ENCODE data around the gene LY86. TPM values are rescaled to one million over a fixed set of nuclear protein-coding genes. Genes with fewer than 3 reads are reported as not detected.

The LY86 gene
- total and polyA plus RNA-seq, 2 of the 13 experiments (the other 11 are each of a cell fraction or from before 2014, with no cell fraction given) = not detected

GRCh38 chr6:6590530-6590929 lies 2.0 kb downstream of the LY86 start (continued):
- TF ChIP-seq CTCF (CRISPR knock-in tag; IDR thresholded peaks at IDR 0.05) = no peak
- no peak for TF ChIP-seq ZNF557 (CRISPR knock-in tag; IDR thresholded peaks at IDR 0.05)
- no peak for TF ChIP-seq SPEN (CRISPR knock-in tag; IDR thresholded peaks at IDR 0.05; ENCODE audit: low read depth)

DNA sequence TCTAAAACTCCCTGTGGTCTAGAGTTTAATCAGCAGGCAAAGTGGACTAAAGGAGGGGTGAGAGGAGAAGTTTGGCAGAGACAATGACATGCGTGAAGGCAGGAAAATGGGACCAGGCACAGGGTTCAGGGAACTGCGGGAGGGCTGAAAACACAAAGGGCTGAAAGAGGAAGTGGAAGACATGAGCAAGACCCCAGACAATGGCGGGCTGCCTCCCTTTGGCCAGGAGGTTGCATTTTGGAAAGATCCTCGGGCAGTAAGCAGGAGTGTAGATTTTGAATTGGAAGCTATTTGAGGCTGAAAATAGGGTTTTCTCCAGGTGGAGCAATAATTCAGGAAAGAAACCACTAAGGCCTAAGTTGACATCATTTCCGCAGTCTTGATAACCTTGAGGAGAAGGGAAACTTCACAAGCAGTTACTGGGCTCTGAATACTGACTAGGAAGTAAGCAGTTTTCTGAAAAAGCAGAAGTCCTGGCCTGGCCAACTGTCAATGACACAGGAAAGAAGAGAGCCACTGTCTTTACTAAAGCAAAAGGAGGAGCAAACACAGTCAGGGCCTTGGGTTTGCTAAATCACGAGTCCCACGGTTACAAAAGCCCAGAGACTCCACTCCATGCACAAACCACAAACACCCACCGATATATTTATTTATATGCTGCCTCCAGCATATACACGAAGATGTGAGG lies 3.4 kb downstream of the LY86 start:
- ATAC-seq (no peak), FAIRE-seq (no peak), DNase-seq (ENCODE audit: low spot score) (no peak)
- TF ChIP-seq ZNF317 (CRISPR knock-in tag; IDR thresholded peaks at IDR 0.05) (no peak), ZNF232 (CRISPR knock-in tag; IDR thresholded peaks at IDR 0.05; ENCODE audit: borderline replicate concordance) (no peak)
- BruUV-seq (replicated peaks) = no TSS peak
- ChIA-PET CTCF (ENCODE audit: low intra/inter-chr PET ratio, low total read pairs) (no interaction called here), POLR2A (no interaction called here)
- no peaks in the 10 kb centered on the region for H3K79me2 ChIP-seq (ENCODE audit: insufficient read depth, low read length)
- peaks cover 0 to 18% of the 10 kb centered on the region in 2 experiments; a peak in 3 of 5 replicates for H3K27me3 ChIP-seq (ENCODE audit: control insufficient read depth in 1 of 2, insufficient read depth in 2 of 2, low read length in 2 of 2)
- H3K4me2 ChIP-seq (ENCODE audit: low read depth, low read length) = no peak overlapping the region
- no peak overlapping the region for H2AFZ ChIP-seq (ENCODE audit: low read length)
- intact Hi-C loops (cut with micrococcal nuclease; ENCODE audit: unreplicated experiment) = no loop called here
- no peak overlapping the region for H3K27ac ChIP-seq (ENCODE audit: extremely low read length, insufficient read depth, low read length)
- H3K4me3 ChIP-seq (replicated peaks in 1 of 3; ENCODE audit: insufficient read depth in 1 of 3, low read depth in 2 of 3, low read length in 3 of 3) = no peak overlapping the region
- H3K9me3 ChIP-seq (ENCODE audit: low read length) = no peaks in the 10 kb centered on the region
- no peaks in the 10 kb centered on the region for H3K4me1 ChIP-seq (ENCODE audit: insufficient read depth, low read length)
- H4K20me1 ChIP-seq (ENCODE audit: insufficient read depth, low read length) = no peaks in the 10 kb centered on the region
- in situ Hi-C loops (cut with HindIII; ENCODE audit: extremely low pct_ligation_motif_present, low pct_unique_long_range_greater_than_20kb) = no loop called here
- H3K36me3 ChIP-seq (replicated peaks in 1 of 2; ENCODE audit: control insufficient read depth in 1 of 2, insufficient read depth in 2 of 2, low read length in 2 of 2) = no peaks in the 10 kb centered on the region
- no peak overlapping the region for H3K9ac ChIP-seq (ENCODE audit: insufficient read depth, low read depth, low read length)
- WGBS (ENCODE audit: low lambda C conversion rate) = 2% methylated on average over 9 of the region's 9 CpGs
